SK-N-MC (cell line): ENCODE results near the gene SLC20A1.

ENCODE experiments used
- DNase-seq: peaks from one replicate; pipeline ENCODE4 v3.0.0-alpha.2; 2011; ENCODE audit warnings: low read depth, low spot score
- H3K27ac ChIP-seq: fragments of 200-600 bp; sonication (generic); 2 replicates; pipeline ENCODE4 v1.5.1; 2016; ENCODE audit warnings: mixed run types
- H3K36me3 ChIP-seq: fragments of 200-600 bp; sonication (generic); 2 replicates; pipeline ENCODE4 v1.6.1; 2017; ENCODE audit warnings: antibody characterized with exemption, low read length, mixed read lengths; ENCODE audit not compliant: insufficient read depth
- H3K4me3 ChIP-seq: fragments of 200-600 bp; sonication (generic); 2 replicates; pipeline ENCODE4 v1.5.1; 2016
- H3K9ac ChIP-seq: fragments of 200-600 bp; sonication (generic); 2 replicates; pipeline ENCODE4 v1.8.0; 2017; ENCODE audit warnings: mixed run types, mixed read lengths; ENCODE audit not compliant: insufficient read length
- H3K9me3 ChIP-seq: fragments of 200-600 bp; sonication (generic); 2 replicates; pipeline ENCODE4 v1.6.1; 2017; ENCODE audit warnings: low read depth, mild to moderate bottlenecking, antibody characterized with exemption, low read length, moderate library complexity, mixed read lengths
- EZH2 ChIP-seq: fragments of 200-600 bp; sonication (generic); IDR thresholded peaks from one replicate; pipeline ENCODE4 v1.6.1; 2017; ENCODE audit warnings: antibody characterized with exemption
- FOXP2 ChIP-seq: optimal IDR thresholded peaks from 2 replicates; pipeline ENCODE3; 2011; ENCODE audit warnings: mild to moderate bottlenecking, moderate library complexity; ENCODE audit not compliant: insufficient read depth; ENCODE audit errors: extremely low read length, control extremely low read depth
- POLR2AphosphoS5 ChIP-seq: IDR thresholded peaks from 2 replicates; pipeline ENCODE4 v1.6.1; 2012; ENCODE audit warnings: mild to moderate bottlenecking, low read depth, low read length, borderline replicate concordance

SLC20A1 gene

GRCh38 chr2:112629823-112630222 is 15.9 kb upstream of the SLC20A1 start:
- Histone ChIP-seq H3K9me3 (no peaks in the 10 kb centered on the region), H3K36me3 (no peaks in the 10 kb centered on the region), H3K4me3 (no peak overlapping the region), H3K27ac (no peak overlapping the region), H3K9ac (no peak overlapping the region)
- no peak for DNase-seq
- TF ChIP-seq FOXP2 (no peak), POLR2AphosphoS5 (no peak), EZH2 (no peak)

- Histone ChIP-seq H3K27ac (no peak overlapping the region), H3K36me3 (no peaks in the 10 kb centered on the region), H3K9me3 (no peaks in the 10 kb centered on the region), H3K9ac (peak overlapping the region; percentile 16), H3K4me3 (0 out of 2 replicates have a peak overlapping the region, but pooled peaks have one; percentile 2)
- no peak for DNase-seq
- no peak for TF ChIP-seq EZH2
- TF ChIP-seq FOXP2 = no peak
- no peak for TF ChIP-seq POLR2AphosphoS5
Observed at GRCh38 chr2:112630268-112630667, 15.5 kb upstream of the SLC20A1 start.

GRCh38 chr2:112633708-112634107 is 12.0 kb upstream of the SLC20A1 start:
- Histone ChIP-seq H3K27ac (no peak overlapping the region), H3K36me3 (no peaks in the 10 kb centered on the region), H3K4me3 (no peak overlapping the region), H3K9ac (no peak overlapping the region), H3K9me3 (no peaks in the 10 kb centered on the region)
- DNase-seq = no peak
- no peak for TF ChIP-seq FOXP2
- no peak for TF ChIP-seq POLR2AphosphoS5
- no peak for TF ChIP-seq EZH2

- H3K27ac ChIP-seq = no peak overlapping the region
- H3K9ac ChIP-seq = no peak overlapping the region
- H3K9me3 ChIP-seq = no peaks in the 10 kb centered on the region
- no peak overlapping the region for H3K4me3 ChIP-seq
- TF ChIP-seq POLR2AphosphoS5 (no peak), FOXP2 (no peak), EZH2 (no peak)
- H3K36me3 ChIP-seq = no peaks in the 10 kb centered on the region
- no peak for DNase-seq
Observed at GRCh38 chr2:112634153-112634873, 11.4 kb upstream of the SLC20A1 start.

- no peak overlapping the region for H3K9ac ChIP-seq
- H3K4me3 ChIP-seq = no peak overlapping the region
- H3K36me3 ChIP-seq = no peaks in the 10 kb centered on the region
- no peaks in the 10 kb centered on the region for H3K9me3 ChIP-seq
- TF ChIP-seq EZH2 (no peak), FOXP2 (no peak), POLR2AphosphoS5 (no peak)
- DNase-seq = no peak
- H3K27ac ChIP-seq = no peak overlapping the region
Observed at GRCh38 chr2:112634874-112635157, 10.9 kb upstream of the SLC20A1 start.

GRCh38 chr2:112636605-112637288 is 9.0 kb upstream of the SLC20A1 start:
- TF ChIP-seq EZH2 (no peak), FOXP2 (no peak), POLR2AphosphoS5 (no peak)
- no peaks in the 10 kb centered on the region for H3K36me3 ChIP-seq
- no peak for DNase-seq
- no peak overlapping the region for H3K9ac ChIP-seq
- no peak overlapping the region for H3K27ac ChIP-seq
- H3K4me3 ChIP-seq = no peak overlapping the region
- no peaks in the 10 kb centered on the region for H3K9me3 ChIP-seq

- DNase-seq = no peak
- no peaks in the 10 kb centered on the region for H3K9me3 ChIP-seq
- H3K4me3 ChIP-seq = no peak overlapping the region
- H3K27ac ChIP-seq = no peak overlapping the region
- no peaks in the 10 kb centered on the region for H3K36me3 ChIP-seq
- H3K9ac ChIP-seq = no peak overlapping the region
- no peak for TF ChIP-seq POLR2AphosphoS5
- no peak for TF ChIP-seq FOXP2
- TF ChIP-seq EZH2 = no peak
Observed at GRCh38 chr2:112637289-112637660, 8.5 kb upstream of the SLC20A1 start.

GRCh38 chr2:112639936-112640335 is 5.8 kb upstream of the SLC20A1 start:
- no peak overlapping the region for H3K27ac ChIP-seq
- H3K36me3 ChIP-seq = no peaks in the 10 kb centered on the region
- H3K9ac ChIP-seq = no peak overlapping the region
- H3K4me3 ChIP-seq = no peak overlapping the region
- DNase-seq = no peak
- no peak for TF ChIP-seq FOXP2
- no peak for TF ChIP-seq POLR2AphosphoS5
- no peak for TF ChIP-seq EZH2
- no peaks in the 10 kb centered on the region for H3K9me3 ChIP-seq

- Histone ChIP-seq H3K9ac (no peak overlapping the region), H3K27ac (no peak overlapping the region), H3K4me3 (no peak overlapping the region), H3K36me3 (no peaks in the 10 kb centered on the region), H3K9me3 (no peaks in the 10 kb centered on the region)
- no peak for TF ChIP-seq EZH2
- no peak for TF ChIP-seq FOXP2
- TF ChIP-seq POLR2AphosphoS5 = no peak
- DNase-seq = no peak
Observed at GRCh38 chr2:112640467-112640799, 5.3 kb upstream of the SLC20A1 start.
